ENCODE results near the gene RHBG. TPM values are rescaled to one million over a fixed set of nuclear protein-coding genes. Genes with fewer than 3 reads are reported as not detected.

Gene RHBG
- total and polyA plus RNA-seq, 2 donors (not counting 1 experiment from before 2014, with no cell fraction given), result not detected

DNA sequence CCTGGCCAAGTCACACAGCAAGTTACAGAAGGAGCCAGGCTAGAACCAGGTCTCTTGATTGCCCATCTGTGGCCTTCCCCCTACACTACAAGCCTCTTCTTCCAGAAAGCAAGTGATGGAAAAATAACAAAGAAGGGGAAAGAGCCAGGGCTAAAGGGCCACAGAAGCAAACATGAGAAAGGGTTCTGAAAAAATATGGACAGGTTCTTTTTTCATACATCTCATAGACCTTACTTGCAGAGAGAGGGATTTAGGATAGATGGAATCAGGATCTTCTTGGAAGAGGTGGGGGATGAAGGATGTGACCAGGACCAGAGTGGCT, 3.2 kb downstream of the RHBG start:
- Mint-ChIP-seq H3K27ac (no peak overlapping the region), H3K27me3 (peaks cover 51% of the 10 kb centered on the region), H3K9me3 (ENCODE audit: insufficient read depth) (no peaks in the 10 kb centered on the region), H3K4me1 (peaks cover 4% of the 10 kb centered on the region), H3K4me3 (no peak overlapping the region)
- Histone ChIP-seq H3K9ac (ENCODE audit: low read length) (no peak overlapping the region), H3K4me3 (ENCODE audit: control extremely low read depth in 1 of 5, extremely low read depth in 1 of 5, insufficient read depth in 1 of 5, low read depth in 2 of 5, low read length in 4 of 5) (no peak overlapping the region), H3K27ac (ENCODE audit: low read length in 2 of 2) (no peak overlapping the region), H3K4me1 (ENCODE audit: control insufficient read depth in 2 of 2, insufficient read depth in 2 of 2, low read length in 2 of 2) (peaks cover 9 to 10% of the 10 kb centered on the region in 2 donors), H2AFZ (ENCODE audit: insufficient read depth, low read depth, low read length, poor library complexity, severe bottlenecking) (no peak overlapping the region), H3K27me3 (replicated peaks in 1 of 4; ENCODE audit: control extremely low read depth in 1 of 4, control insufficient read depth in 3 of 4, insufficient read depth in 4 of 4, low read length in 3 of 4) (peaks cover 0 to 39% (median 15%) of the 10 kb centered on the region in 4 experiments), H4K20me1 (ENCODE audit: control insufficient read depth, insufficient read depth, low read length, poor library complexity, severe bottlenecking) (no peaks in the 10 kb centered on the region), H3K4me2 (replicated peaks; ENCODE audit: low read depth, low read length, poor library complexity, severe bottlenecking) (no peak overlapping the region), H3K9me3 (ENCODE audit: control extremely low read depth in 1 of 3, control insufficient read depth in 2 of 3, insufficient read depth in 1 of 3, low read length in 2 of 3) (peaks cover 0 to 4% (median 0%) of the 10 kb centered on the region in 3 donors), H3K79me2 (ENCODE audit: control insufficient read depth, insufficient read depth, low read length) (no peaks in the 10 kb centered on the region), H3K36me3 (replicated peaks in 1 of 2; ENCODE audit: control extremely low read depth in 1 of 2, control insufficient read depth in 1 of 2, extremely low read depth in 1 of 2, insufficient read depth in 2 of 2, low read length in 1 of 2) (no peaks in the 10 kb centered on the region)
- CTCF ChIA-PET, result interaction anchor here (0.8 to 3.6 kb wide), 3 partner anchors 13 to 74 kb away, joined by 3 to 18 read pairs (median 3); no protein-coding TSS in a partner anchor
- ATAC-seq (ENCODE audit: low read depth) (no peak), DNase-seq (no peak)
- no peak for TF ChIP-seq EZH2 (IDR thresholded peaks at IDR 0.05; ENCODE audit: borderline replicate concordance, insufficient read depth, low read depth, low read length, poor library complexity, severe bottlenecking)
- TF ChIP-seq, protein P1, sequence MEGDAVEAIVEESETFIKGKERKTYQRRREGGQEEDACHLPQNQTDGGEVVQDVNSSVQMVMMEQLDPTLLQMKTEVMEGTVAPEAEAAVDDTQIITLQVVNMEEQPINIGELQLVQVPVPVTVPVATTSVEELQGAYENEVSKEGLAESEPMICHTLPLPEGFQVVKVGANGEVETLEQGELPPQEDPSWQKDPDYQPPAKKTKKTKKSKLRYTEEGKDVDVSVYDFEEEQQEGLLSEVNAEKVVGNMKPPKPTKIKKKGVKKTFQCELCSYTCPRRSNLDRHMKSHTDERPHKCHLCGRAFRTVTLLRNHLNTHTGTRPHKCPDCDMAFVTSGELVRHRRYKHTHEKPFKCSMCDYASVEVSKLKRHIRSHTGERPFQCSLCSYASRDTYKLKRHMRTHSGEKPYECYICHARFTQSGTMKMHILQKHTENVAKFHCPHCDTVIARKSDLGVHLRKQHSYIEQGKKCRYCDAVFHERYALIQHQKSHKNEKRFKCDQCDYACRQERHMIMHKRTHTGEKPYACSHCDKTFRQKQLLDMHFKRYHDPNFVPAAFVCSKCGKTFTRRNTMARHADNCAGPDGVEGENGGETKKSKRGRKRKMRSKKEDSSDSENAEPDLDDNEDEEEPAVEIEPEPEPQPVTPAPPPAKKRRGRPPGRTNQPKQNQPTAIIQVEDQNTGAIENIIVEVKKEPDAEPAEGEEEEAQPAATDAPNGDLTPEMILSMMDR (IDR thresholded peaks at IDR 0.05), result no peak
- POLR2A ChIA-PET, result no interaction called here
- intact Hi-C loops (cut with micrococcal nuclease), result no loop called here

DNA sequence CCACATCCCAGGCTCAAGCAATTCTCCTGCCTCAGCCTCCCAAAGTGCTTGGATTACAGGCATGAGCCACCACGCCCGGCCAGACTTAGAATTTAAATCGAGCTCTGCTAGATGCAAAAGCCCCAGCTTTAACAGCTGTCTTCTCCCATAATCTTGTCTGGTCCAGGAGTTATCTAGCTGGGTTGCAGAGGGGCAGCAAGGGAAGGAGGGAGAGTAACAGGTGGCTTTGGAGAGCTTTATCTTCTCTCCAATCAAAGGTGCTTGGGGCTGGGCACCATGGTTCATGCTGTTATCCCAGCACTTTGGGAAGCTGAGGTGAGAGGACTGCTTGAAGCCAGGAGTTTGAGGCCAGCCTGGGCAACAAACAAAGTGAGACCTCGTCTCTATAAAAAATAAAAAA, 3.9 kb downstream of the RHBG start:
- H3K36me3 ChIP-seq (replicated peaks in 1 of 2; ENCODE audit: control extremely low read depth in 1 of 2, control insufficient read depth in 1 of 2, extremely low read depth in 1 of 2, insufficient read depth in 2 of 2, low read length in 1 of 2), result no peaks in the 10 kb centered on the region
- H3K27me3 ChIP-seq (replicated peaks in 1 of 4; ENCODE audit: control extremely low read depth in 1 of 4, control insufficient read depth in 3 of 4, insufficient read depth in 4 of 4, low read length in 3 of 4), result peaks cover 0 to 38% (median 15%) of the 10 kb centered on the region in 4 experiments
- no peak overlapping the region for H2AFZ ChIP-seq (ENCODE audit: insufficient read depth, low read depth, low read length, poor library complexity, severe bottlenecking)
- DNase-seq (no peak), ATAC-seq (ENCODE audit: low read depth) (no peak)
- Mint-ChIP-seq H3K4me3 (no peak overlapping the region), H3K9me3 (ENCODE audit: insufficient read depth) (no peaks in the 10 kb centered on the region), H3K27ac (no peak overlapping the region), H3K4me1 (peaks cover 4% of the 10 kb centered on the region), H3K27me3 (peaks cover 50% of the 10 kb centered on the region)
- intact Hi-C loops (cut with micrococcal nuclease), result no loop called here
- H3K27ac ChIP-seq (ENCODE audit: low read length in 2 of 2), result no peak overlapping the region
- no peak overlapping the region for H3K4me2 ChIP-seq (replicated peaks; ENCODE audit: low read depth, low read length, poor library complexity, severe bottlenecking)
- TF ChIP-seq, protein P1 (IDR thresholded peaks at IDR 0.05), result no peak
- TF ChIP-seq EZH2 (IDR thresholded peaks at IDR 0.05; ENCODE audit: borderline replicate concordance, insufficient read depth, low read depth, low read length, poor library complexity, severe bottlenecking), result no peak
- ChIA-PET CTCF (interaction anchor here (1.3 to 3.6 kb wide), 2 partner anchors 13 to 73 kb away, joined by 3 to 18 read pairs; no protein-coding TSS in a partner anchor), POLR2A (no interaction called here)
- no peaks in the 10 kb centered on the region for H4K20me1 ChIP-seq (ENCODE audit: control insufficient read depth, insufficient read depth, low read length, poor library complexity, severe bottlenecking)
- no peaks in the 10 kb centered on the region for H3K79me2 ChIP-seq (ENCODE audit: control insufficient read depth, insufficient read depth, low read length)
- H3K9me3 ChIP-seq (ENCODE audit: control extremely low read depth in 1 of 3, control insufficient read depth in 2 of 3, insufficient read depth in 1 of 3, low read length in 2 of 3), result peaks cover 0 to 4% (median 0%) of the 10 kb centered on the region in 3 donors
- peaks cover 9 to 10% of the 10 kb centered on the region in 2 donors for H3K4me1 ChIP-seq (ENCODE audit: control insufficient read depth in 2 of 2, insufficient read depth in 2 of 2, low read length in 2 of 2)
- no peak overlapping the region for H3K4me3 ChIP-seq (ENCODE audit: control extremely low read depth in 1 of 5, extremely low read depth in 1 of 5, insufficient read depth in 1 of 5, low read depth in 2 of 5, low read length in 4 of 5)
- WGBS (ENCODE audit: insufficient coverage), result 92% methylated on average over 2 of the region's 4 CpGs
- no peak overlapping the region for H3K9ac ChIP-seq (ENCODE audit: low read length)

All from B cell (primary cell).